ENCODE results near the gene THBS1.

The THBS1 gene

DNA sequence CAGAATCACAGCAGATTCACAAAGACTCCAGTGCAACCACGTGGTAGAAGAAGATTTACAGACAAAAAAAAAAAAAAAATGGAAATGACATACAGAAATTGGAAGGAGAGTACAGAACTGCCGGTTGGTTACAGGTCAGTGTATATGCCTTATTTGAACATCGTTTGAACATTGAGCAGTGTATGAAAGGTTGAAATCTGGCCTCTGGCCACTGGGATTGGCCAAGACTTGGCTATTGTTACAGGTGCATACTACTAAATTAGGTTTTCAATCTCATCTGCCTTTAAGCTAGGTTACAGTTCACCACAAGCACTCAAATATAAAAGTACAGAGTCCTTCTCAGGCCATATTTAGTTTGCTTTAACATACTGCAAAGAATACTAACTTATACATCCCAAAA lies 59.8 kb downstream of the THBS1 start:
- no peak for DNase-seq

DNA sequence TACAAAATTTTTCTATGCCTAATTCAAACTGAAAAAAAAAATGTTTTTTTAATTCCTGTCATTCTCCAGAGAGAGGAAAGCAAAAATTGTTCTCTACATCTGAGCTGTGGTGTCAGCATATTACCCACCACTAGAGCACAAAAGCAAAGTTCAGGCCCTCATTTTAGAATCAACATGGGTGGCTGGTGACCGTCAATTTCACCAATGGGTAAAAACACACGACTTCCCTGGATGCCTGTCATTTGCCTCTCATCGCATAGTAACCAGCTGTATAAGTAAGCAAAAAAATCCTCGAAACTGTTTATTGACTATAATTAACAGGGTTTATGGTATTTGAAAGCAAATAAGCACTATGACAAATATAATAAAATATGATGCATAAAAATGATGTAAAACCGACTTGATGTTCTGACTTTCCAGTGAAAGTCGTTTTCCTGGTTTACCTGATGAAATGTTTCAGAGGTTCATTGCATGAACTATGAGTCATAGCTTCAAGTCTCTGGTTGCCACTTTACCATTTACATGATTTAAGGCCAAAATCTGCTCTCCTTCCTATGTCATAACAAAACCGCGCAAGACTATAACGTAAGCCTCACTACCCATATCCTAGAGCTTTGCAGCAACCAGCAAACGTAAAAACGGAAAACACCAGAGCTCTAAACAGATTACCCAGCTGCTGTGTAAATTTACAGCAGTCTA lies 60.5 kb downstream of the THBS1 start:
- peak; percentile 52 for DNase-seq

DNA sequence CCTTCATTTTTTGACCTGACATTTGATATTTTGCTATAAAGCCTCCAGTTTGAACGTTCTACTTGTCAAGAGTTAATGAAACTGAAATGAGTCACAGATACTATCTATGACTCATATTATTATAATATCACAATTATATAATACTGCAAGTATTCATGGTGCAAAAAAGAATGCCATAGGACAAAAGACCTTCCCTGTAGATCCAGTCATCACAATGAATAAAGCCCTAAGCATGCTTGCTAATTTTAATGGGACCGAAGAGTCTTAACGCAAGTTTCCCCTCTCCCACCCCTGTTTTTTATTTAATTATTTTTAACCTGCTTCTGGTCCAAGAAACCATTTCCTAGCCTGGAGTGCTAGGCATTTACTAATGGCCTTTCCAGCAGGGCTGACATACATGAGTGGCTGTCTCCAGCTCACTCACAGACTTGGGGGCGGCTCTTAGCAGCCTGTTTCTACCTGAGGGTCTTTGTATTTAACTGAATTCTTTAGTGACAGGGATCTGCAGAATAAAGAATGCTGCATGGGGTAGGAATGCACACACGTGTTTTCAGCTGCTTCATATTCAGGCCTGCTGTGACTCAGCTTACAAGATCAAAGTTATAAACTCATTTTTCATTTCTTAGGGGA lies 61.2 kb downstream of the THBS1 start:
- DNase-seq = no peak

DNA sequence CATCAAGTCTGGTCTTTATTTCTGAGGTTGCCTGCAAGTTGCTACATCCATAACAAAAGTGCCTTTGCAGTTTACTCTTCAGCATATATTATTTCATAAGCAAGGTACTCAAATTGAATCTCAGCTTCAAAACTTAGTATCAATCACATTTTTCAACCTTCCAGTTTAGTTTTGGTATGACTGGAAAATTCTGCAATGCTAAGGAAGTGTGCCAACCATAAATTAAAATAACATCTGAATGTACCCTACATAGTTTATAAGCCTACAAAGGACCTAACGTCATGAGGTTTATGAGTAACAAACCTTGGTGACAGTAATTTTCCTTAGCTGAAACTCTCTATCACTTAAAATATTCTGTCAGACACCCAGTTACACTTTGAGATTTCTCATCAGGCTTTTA lies 62.8 kb downstream of the THBS1 start:
- DNase-seq = no peak

DNA sequence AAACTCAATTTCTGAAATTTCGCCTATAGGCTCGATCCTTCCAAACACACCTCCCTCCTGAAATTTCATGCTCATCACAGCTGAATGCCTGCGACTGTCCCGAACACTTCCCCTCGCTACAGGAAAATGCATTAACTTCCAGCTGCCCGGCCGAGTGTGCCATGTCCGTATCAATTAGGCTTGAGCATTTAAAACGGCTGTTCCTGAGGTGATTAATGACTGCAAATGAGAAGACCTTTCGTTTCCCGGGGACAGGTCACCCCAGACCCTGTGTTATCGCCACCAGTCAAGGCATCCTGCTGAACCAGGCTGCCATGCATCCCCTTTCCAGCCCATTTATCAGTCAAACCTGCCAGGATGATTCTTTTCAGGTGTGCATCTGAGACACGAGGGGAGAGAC lies 63.3 kb downstream of the THBS1 start:
- DNase-seq = no peak

DNA sequence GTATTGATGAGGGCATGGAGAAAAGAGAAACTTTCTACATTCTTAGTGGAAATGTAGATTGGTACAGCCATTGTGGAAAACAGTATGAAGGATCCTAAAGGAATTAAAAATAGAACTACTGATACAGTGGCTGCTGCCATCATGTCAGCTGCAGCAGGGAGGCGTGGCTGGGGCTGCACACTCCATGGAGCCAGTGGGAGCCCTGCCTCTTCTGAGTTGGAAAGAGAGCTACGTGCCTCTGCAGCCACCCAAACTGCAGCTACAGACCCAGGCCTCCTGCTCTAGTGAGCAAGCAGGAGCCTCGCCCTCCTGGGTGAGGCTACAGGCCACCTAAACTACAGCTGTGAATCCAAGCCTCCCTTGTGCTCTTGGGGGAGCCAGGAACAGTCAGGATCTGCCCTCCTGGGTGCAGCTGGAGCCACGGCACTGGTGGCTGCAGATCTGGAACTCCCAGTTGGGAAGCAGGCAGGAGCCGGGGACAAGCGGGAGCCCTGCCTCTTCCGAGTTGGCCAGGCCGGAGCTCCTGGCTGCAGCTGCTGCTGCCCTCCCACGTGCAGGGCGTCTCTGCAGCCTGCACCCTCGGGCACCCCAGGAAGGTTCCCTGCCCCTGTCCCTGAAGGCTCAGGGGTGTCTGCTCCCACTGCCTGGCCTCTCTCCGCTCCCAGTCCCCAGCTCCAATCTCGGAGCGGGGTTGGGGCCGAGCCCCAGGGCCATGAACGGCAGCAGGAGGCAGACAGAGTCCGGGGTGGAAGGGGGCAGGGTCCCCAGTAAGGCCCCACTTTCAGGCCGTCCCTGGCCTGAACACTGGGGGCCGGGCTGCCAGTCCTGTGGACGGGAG lies 64.5 kb downstream of the THBS1 start:
- no peak for DNase-seq

DNA sequence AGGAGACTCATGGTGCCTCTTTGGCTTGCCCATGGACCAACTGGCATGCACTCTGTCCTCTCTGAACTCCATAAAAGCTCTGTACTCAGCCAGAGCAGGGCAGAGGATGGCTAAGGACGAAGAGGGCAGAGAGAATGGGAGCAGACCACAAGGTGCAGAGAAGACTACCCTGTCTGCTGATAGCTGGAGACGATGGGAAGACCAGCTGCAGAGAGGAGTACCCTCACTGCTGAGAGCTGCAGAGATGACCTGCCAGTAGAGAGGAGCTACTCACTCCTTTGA lies 65.0 kb downstream of the THBS1 start:
- DNase-seq = no peak

DNA sequence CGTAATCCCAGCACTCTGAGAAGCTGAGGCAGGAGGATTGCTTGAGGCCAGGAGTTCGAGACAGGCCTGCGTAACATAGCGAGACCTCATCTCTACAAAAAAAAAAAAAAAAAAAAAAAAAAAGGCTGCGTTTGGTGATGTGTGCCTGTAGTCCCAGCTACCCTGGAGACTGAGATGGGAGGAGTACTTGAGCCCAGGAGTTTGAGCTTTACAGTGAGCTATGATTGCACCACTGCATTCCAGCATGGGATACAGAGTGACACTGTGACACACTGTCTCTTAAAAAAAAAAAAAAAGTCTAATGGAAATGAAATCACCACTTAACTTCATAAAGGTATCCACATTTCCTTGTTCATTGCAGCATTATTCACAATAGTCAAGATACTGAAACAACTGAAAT lies 65.5 kb downstream of the THBS1 start:
- DNase-seq = no peak
